CD4-positive, alpha-beta memory T cell (primary cell): Measurements from ENCODE around the gene DUOX1. TPM values are rescaled to one million over a fixed set of nuclear protein-coding genes. Genes with fewer than 3 reads are reported as not detected.

ENCODE experiments used
- CTCF ChIA-PET: fragments of 350-600 bp; sonication (Branson Sonifier 250); formaldehyde crosslinking; loops from one replicate; lab custom pipeline; 2021; ENCODE audit warnings: inconsistent platforms; ENCODE audit not compliant: partially characterized antibody; lab: Charles Lee
- POLR2A ChIA-PET: fragments of 350-600 bp; sonication (Branson Sonifier 250); formaldehyde crosslinking; loops from one replicate; lab custom pipeline; 2021; ENCODE audit not compliant: partially characterized antibody; lab: Charles Lee
- DNase-seq, 5 donors: peaks; one replicate each; pipeline versions ENCODE4 v3.0.0 to v3.0.0-alpha.2; 2020 to 2022; ENCODE audit warnings: mixed read lengths in 1 of 5
- H3K27ac ChIP-seq: one replicate; pipeline ENCODE4 v1.7.0; 2013; ENCODE audit warnings: low read depth, low read length
- H3K27me3 ChIP-seq: 2 replicates; pipeline ENCODE4 v1.7.0; 2013; ENCODE audit warnings: mild to moderate bottlenecking, low read length, moderate library complexity; ENCODE audit not compliant: insufficient read depth
- H3K36me3 ChIP-seq: 2 replicates; pipeline ENCODE4 v1.7.0; 2013; ENCODE audit warnings: mild to moderate bottlenecking, low read length, moderate library complexity; ENCODE audit not compliant: insufficient read depth
- H3K4me1 ChIP-seq: 2 replicates; pipeline ENCODE4 v1.7.0; 2013; ENCODE audit warnings: mild to moderate bottlenecking, low read length, moderate library complexity; ENCODE audit not compliant: insufficient read depth
- H3K4me3 ChIP-seq, 2 donors: one replicate each; pipeline ENCODE4 v1.7.0; 2013; ENCODE audit warnings: low read length in 2 of 2, mild to moderate bottlenecking in 1 of 2
- H3K9me3 ChIP-seq, 2 donors: one replicate each; pipeline ENCODE4 v1.7.0; 2013; ENCODE audit warnings: low read length in 2 of 2, control low read depth in 1 of 2; ENCODE audit not compliant: control insufficient read depth in 1 of 2
- H3K27ac Mint-ChIP-seq, 7 donors: one replicate each; pipeline ENCODE4 v1.8.0; 2020 to 2021; ENCODE audit warnings: mixed read lengths in 7 of 7, mild to moderate bottlenecking in 6 of 7, inconsistent platforms in 3 of 7, moderate library complexity in 3 of 7
- H3K27me3 Mint-ChIP-seq, 2 donors: one replicate each; pipeline ENCODE4 v1.8.0; 2020 to 2021; ENCODE audit warnings: mixed read lengths in 2 of 2
- H3K36me3 Mint-ChIP-seq, 2 donors: one replicate each; pipeline ENCODE4 v1.8.0; 2020 to 2021; ENCODE audit warnings: mixed read lengths in 2 of 2, inconsistent platforms in 1 of 2, mild to moderate bottlenecking in 1 of 2
- H3K4me1 Mint-ChIP-seq, 4 donors: one replicate each; pipeline ENCODE4 v1.8.0; 2020 to 2021; ENCODE audit warnings: mixed read lengths in 4 of 4, mild to moderate bottlenecking in 1 of 4
- H3K4me3 Mint-ChIP-seq, 8 donors: one replicate each; pipeline ENCODE4 v1.8.0; 2020 to 2021; ENCODE audit warnings: mixed read lengths in 8 of 8, mild to moderate bottlenecking in 7 of 8, moderate library complexity in 6 of 8, inconsistent platforms in 3 of 8
- H3K9me3 Mint-ChIP-seq, 8 donors: one replicate each; pipeline ENCODE4 v1.8.0; 2020 to 2021; ENCODE audit warnings: mixed read lengths in 8 of 8, mild to moderate bottlenecking in 5 of 8, inconsistent platforms in 3 of 8, moderate library complexity in 1 of 8
- intact Hi-C: fragments of 100-400 bp; cut with micrococcal nuclease; formaldehyde crosslinking; loops from one replicate; pipeline ENCODE4 v1.15.1; 2023
- polyA plus RNA-seq, 2 donors: library from polyadenylated mRNA; unstranded; fragments of 300-500 nt; fragmentation: Illumina TruSeq; gene quantifications; one replicate each; pipeline ENCODE4 v1.2.3, GENCODE V29; 2021
- total RNA-seq, 2 experiments: library from RNA; stranded (reverse); gene quantifications; one replicate each; pipeline ENCODE4 v1.2.3, GENCODE V29; 2021

The DUOX1 gene
- total and polyA plus RNA-seq, 4 experiments from 2014 or later = 0.06 to 2.9 (median 0.19) TPM

GRCh38 chr15:45143946-45144345 lies 14.2 kb downstream of the DUOX1 start:
- Mint-ChIP-seq H3K36me3 (peaks cover 0 to 1% of the 10 kb centered on the region in 2 donors), H3K9me3 (no peaks in the 10 kb centered on the region), H3K27me3 (no peaks in the 10 kb centered on the region), H3K4me1 (peaks cover 0 to 4% (median 0%) of the 10 kb centered on the region in 4 donors), H3K4me3 (no peak overlapping the region), H3K27ac (no peak overlapping the region)
- H3K4me1 ChIP-seq = no peaks in the 10 kb centered on the region
- no peaks in the 10 kb centered on the region for H3K36me3 ChIP-seq
- intact Hi-C loops = no loop called here
- no peak overlapping the region for H3K27ac ChIP-seq
- H3K4me3 ChIP-seq = no peak overlapping the region
- ChIA-PET CTCF (interaction anchor here (0.5 to 1.3 kb wide), 2 partner anchors 10 to 17 kb away, joined by 3 read pairs; no protein-coding TSS in a partner anchor), POLR2A (no interaction called here)
- no peak for DNase-seq
- H3K9me3 ChIP-seq = no peaks in the 10 kb centered on the region
- H3K27me3 ChIP-seq = no peaks in the 10 kb centered on the region

GRCh38 chr15:45144775-45145174 lies 15.0 kb downstream of the DUOX1 start:
- Mint-ChIP-seq H3K4me3 (no peak overlapping the region), H3K27me3 (no peaks in the 10 kb centered on the region), H3K27ac (peak overlapping the region in 1 of 7 donors; percentile 47), H3K36me3 (peaks cover 0 to 1% of the 10 kb centered on the region in 2 donors), H3K9me3 (no peaks in the 10 kb centered on the region), H3K4me1 (peaks cover 0 to 4% (median 0%) of the 10 kb centered on the region in 4 donors)
- intact Hi-C loops = no loop called here
- no peaks in the 10 kb centered on the region for H3K27me3 ChIP-seq
- H3K4me1 ChIP-seq = no peaks in the 10 kb centered on the region
- DNase-seq = no peak
- H3K36me3 ChIP-seq = no peaks in the 10 kb centered on the region
- CTCF ChIA-PET = interaction anchor here (1.6 to 2.5 kb wide), 2 partner anchors 23 to 27 kb away, joined by 4 to 6 read pairs; no protein-coding TSS in a partner anchor
- H3K4me3 ChIP-seq = no peak overlapping the region
- H3K27ac ChIP-seq = no peak overlapping the region
- POLR2A ChIA-PET = no interaction called here
- H3K9me3 ChIP-seq = no peaks in the 10 kb centered on the region

GRCh38 chr15:45146405-45146804 lies 16.6 kb downstream of the DUOX1 start:
- Histone ChIP-seq H3K9me3 (no peaks in the 10 kb centered on the region), H3K4me1 (no peaks in the 10 kb centered on the region), H3K27ac (no peak overlapping the region), H3K27me3 (no peaks in the 10 kb centered on the region), H3K4me3 (no peak overlapping the region), H3K36me3 (no peaks in the 10 kb centered on the region)
- no peaks in the 10 kb centered on the region for H3K9me3 Mint-ChIP-seq
- intact Hi-C loops = no loop called here
- CTCF ChIA-PET = interaction anchor here (0.8 to 2.5 kb wide), 3 partner anchors 20 to 28 kb away, joined by 3 to 6 read pairs (median 5); no protein-coding TSS in a partner anchor
- H3K36me3 Mint-ChIP-seq = peaks cover 0 to 4% of the 10 kb centered on the region in 2 donors
- POLR2A ChIA-PET = interaction anchor here (0.5 to 0.9 kb wide), 2 partner anchors 52 to 596 kb away, joined by 3 to 5 read pairs; no protein-coding TSS in a partner anchor
- no peak overlapping the region for H3K27ac Mint-ChIP-seq
- no peak overlapping the region for H3K4me3 Mint-ChIP-seq
- DNase-seq = no peak
- peaks cover 0 to 4% (median 0%) of the 10 kb centered on the region in 4 donors for H3K4me1 Mint-ChIP-seq
- no peaks in the 10 kb centered on the region for H3K27me3 Mint-ChIP-seq

- Histone ChIP-seq H3K4me1 (no peaks in the 10 kb centered on the region), H3K27ac (no peak overlapping the region), H3K36me3 (no peaks in the 10 kb centered on the region), H3K4me3 (no peak overlapping the region), H3K27me3 (no peaks in the 10 kb centered on the region), H3K9me3 (no peaks in the 10 kb centered on the region)
- intact Hi-C loops = no loop called here
- peaks cover 0 to 4% (median under 1%) of the 10 kb centered on the region in 4 donors for H3K4me1 Mint-ChIP-seq
- H3K9me3 Mint-ChIP-seq = peaks cover 0 to 2% (median 0%) of the 10 kb centered on the region in 8 donors
- H3K27ac Mint-ChIP-seq = peak overlapping the region in 1 of 7 donors; percentile 71
- ChIA-PET POLR2A (no interaction called here), CTCF (interaction anchor here (1.4 kb wide), 1 partner anchor 29 kb away, joined by 5 read pairs; no protein-coding TSS in a partner anchor)
- H3K36me3 Mint-ChIP-seq = peaks cover 6 to 9% of the 10 kb centered on the region in 2 donors
- DNase-seq = no peak
- H3K4me3 Mint-ChIP-seq = no peak overlapping the region
- H3K27me3 Mint-ChIP-seq = no peaks in the 10 kb centered on the region
These were observed 17.8 kb downstream of the DUOX1 start for GRCh38 chr15:45147606-45148005.

DNA sequence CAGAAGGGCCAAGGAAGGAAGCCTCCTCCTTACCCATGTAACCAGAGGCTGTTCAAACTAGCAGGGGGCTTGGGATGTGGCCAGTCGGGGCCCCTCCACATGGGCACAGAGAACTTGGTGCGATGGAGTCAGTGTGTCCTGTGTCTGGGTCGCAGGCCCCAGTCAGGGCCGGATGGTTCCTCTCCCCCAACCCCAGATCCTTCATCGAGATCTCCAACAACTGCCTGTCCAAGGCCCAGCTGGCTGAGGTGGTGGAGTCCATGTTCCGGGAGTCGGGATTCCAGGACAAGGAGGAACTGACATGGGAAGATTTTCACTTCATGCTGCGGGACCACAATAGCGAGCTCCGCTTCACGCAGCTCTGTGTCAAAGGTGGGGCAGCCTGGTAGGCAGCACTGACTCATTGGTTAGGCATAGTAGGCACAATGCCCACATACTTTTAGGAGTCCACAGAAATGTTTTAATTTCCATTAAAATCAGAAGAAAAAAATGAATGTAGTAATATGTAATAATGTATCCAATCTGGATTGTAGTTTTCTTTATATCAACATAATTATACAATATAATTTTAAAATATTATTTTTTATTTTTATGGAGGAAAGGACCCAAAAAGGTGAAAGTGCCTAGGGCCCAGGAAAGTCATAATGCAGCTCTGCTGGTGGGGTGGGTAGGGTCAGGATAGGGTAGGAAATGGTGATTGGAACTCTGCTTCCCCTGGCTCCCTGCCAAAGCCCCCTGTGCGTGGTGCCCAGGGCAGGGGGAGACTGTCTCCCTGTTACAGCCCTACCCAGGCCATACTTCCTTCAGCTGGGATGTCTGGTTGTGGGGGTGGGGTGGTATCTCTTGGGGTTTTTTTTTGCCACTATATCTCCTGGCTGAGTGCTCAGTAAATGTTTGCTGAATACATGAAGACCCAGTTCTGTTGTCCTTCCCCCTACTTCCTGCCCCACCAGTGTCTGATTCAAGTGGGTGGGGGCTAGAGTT lies 18.6 kb downstream of the DUOX1 start:
- Histone ChIP-seq H3K4me1 (no peaks in the 10 kb centered on the region), H3K27ac (no peak overlapping the region), H3K36me3 (no peaks in the 10 kb centered on the region), H3K9me3 (no peaks in the 10 kb centered on the region), H3K4me3 (no peak overlapping the region), H3K27me3 (no peaks in the 10 kb centered on the region)
- peaks cover 0 to 4% (median 2%) of the 10 kb centered on the region in 4 donors for H3K4me1 Mint-ChIP-seq
- H3K9me3 Mint-ChIP-seq = peaks cover 0 to 2% (median 0%) of the 10 kb centered on the region in 8 donors
- H3K4me3 Mint-ChIP-seq = no peak overlapping the region
- ChIA-PET POLR2A (interaction anchor here (1.2 kb wide), 1 partner anchor 17 kb away, joined by 3 read pairs; no protein-coding TSS in a partner anchor), CTCF (no interaction called here)
- intact Hi-C loops = no loop called here
- H3K27me3 Mint-ChIP-seq = no peaks in the 10 kb centered on the region
- peaks cover 6 to 9% of the 10 kb centered on the region in 2 donors for H3K36me3 Mint-ChIP-seq
- H3K27ac Mint-ChIP-seq = peak overlapping the region in 3 of 7 donors; percentile 46 to 71 (median 65)
- DNase-seq = no peak

- Mint-ChIP-seq H3K27ac (peak overlapping the region in 1 of 7 donors; percentile 46), H3K36me3 (peaks cover 6 to 9% of the 10 kb centered on the region in 2 donors), H3K4me1 (peaks cover 0 to 4% (median 2%) of the 10 kb centered on the region in 4 donors), H3K27me3 (no peaks in the 10 kb centered on the region), H3K9me3 (peaks cover 0 to 2% (median 0%) of the 10 kb centered on the region in 8 donors), H3K4me3 (no peak overlapping the region)
- POLR2A ChIA-PET = interaction anchor here (1.2 kb wide), 1 partner anchor 18 kb away, joined by 3 read pairs; no protein-coding TSS in a partner anchor
- intact Hi-C loops = no loop called here
- Histone ChIP-seq H3K4me1 (no peaks in the 10 kb centered on the region), H3K36me3 (no peaks in the 10 kb centered on the region), H3K27ac (no peak overlapping the region), H3K9me3 (no peaks in the 10 kb centered on the region), H3K27me3 (no peaks in the 10 kb centered on the region), H3K4me3 (no peak overlapping the region)
- DNase-seq = no peak
- CTCF ChIA-PET = no interaction called here
These were observed 19.3 kb downstream of the DUOX1 start for GRCh38 chr15:45149060-45149459.

DNA sequence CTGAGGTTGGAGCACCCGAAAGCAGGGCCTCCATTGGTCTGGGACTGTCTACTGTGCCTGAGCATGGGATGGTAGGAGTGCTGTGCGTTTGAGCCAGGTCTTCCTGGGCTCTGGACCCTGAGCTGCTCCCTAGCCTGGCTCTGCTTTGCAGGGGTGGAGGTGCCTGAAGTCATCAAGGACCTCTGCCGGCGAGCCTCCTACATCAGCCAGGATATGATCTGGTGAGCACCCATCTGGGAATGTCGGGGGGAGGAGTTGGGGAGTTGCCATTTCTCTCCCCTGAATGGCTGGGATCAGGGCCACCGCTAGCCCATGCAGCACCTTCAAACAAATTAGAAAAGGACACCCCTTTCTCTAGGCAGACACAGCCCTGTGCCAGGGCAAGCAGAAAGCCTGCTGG lies 20.7 kb downstream of the DUOX1 start:
- H3K9me3 ChIP-seq = no peaks in the 10 kb centered on the region
- H3K27ac ChIP-seq = no peak overlapping the region
- no peak for DNase-seq
- H3K9me3 Mint-ChIP-seq = peaks cover 0 to 2% (median 0%) of the 10 kb centered on the region in 8 donors
- H3K4me3 ChIP-seq = no peak overlapping the region
- H3K27me3 ChIP-seq = no peaks in the 10 kb centered on the region
- peaks cover 0 to 4% (median 2%) of the 10 kb centered on the region in 4 donors for H3K4me1 Mint-ChIP-seq
- no peaks in the 10 kb centered on the region for H3K27me3 Mint-ChIP-seq
- no peak overlapping the region for H3K27ac Mint-ChIP-seq
- H3K36me3 ChIP-seq = no peaks in the 10 kb centered on the region
- ChIA-PET POLR2A (no interaction called here), CTCF (interaction anchor here (0.9 to 2.1 kb wide), 5 partner anchors 11 to 32 kb away, joined by 3 to 5 read pairs (median 3); no protein-coding TSS in a partner anchor)
- H3K4me3 Mint-ChIP-seq = no peak overlapping the region
- H3K36me3 Mint-ChIP-seq = peaks cover 6 to 7% of the 10 kb centered on the region in 2 donors
- H3K4me1 ChIP-seq = no peaks in the 10 kb centered on the region
- intact Hi-C loops = no loop called here
